Keratinocyte (primary cell): ENCODE measurements around the gene RBP2. TPM values are rescaled to one million over a fixed set of nuclear protein-coding genes. Genes with fewer than 3 reads are reported as not detected.

Experiments used
- DNase-seq: peaks from one replicate; pipeline ENCODE4 v3.0.0-alpha.2; 2011; ENCODE audit warnings: low read depth, missing footprints, low spot score
- FAIRE-seq: peaks from 2 replicates; lab custom pipeline; 2011; peaks lifted over from hg19 to GRCh38; lab: Jason Lieb, UNC
- H2AFZ ChIP-seq: 2 replicates; pipeline ENCODE4 v1.6.0; 2012; ENCODE audit warnings: low read length, control low read depth, inconsistent platforms; ENCODE audit not compliant: control insufficient read depth
- H3K27ac ChIP-seq: 2 replicates; pipeline ENCODE4 v1.5.1; 2011; ENCODE audit warnings: low read length; ENCODE audit not compliant: control insufficient read depth, insufficient read depth
- H3K27me3 ChIP-seq: 3 replicates; pipeline ENCODE4 v1.6.0; 2011; ENCODE audit warnings: low read length; ENCODE audit not compliant: control insufficient read depth, insufficient read depth; ENCODE audit errors: extremely low read depth
- H3K36me3 ChIP-seq, 2 experiments: 2 replicates in 1 of 2; 3 replicates in 1 of 2; pipeline ENCODE4 v1.5.1; 2011; ENCODE audit warnings: low read length in 2 of 2, mild to moderate bottlenecking in 1 of 2; ENCODE audit not compliant: control insufficient read depth in 2 of 2, insufficient read depth in 2 of 2; ENCODE audit errors: extremely low read depth in 1 of 2
- H3K4me1 ChIP-seq: 3 replicates; pipeline ENCODE4 v1.5.1; 2011; ENCODE audit warnings: low read length; ENCODE audit not compliant: control insufficient read depth, insufficient read depth; ENCODE audit errors: extremely low read depth
- H3K4me2 ChIP-seq: 3 replicates; pipeline ENCODE4 v1.6.0; 2011; ENCODE audit warnings: low read depth, low read length; ENCODE audit not compliant: control insufficient read depth, insufficient read depth; ENCODE audit errors: extremely low read depth
- H3K4me3 ChIP-seq, 3 experiments: fragments of 200-600 bp in 1 of 3; sonication (generic) in 1 of 3; 2 replicates in 2 of 3; 3 replicates in 1 of 3; pipeline ENCODE4 v1.5.1; 2011 to 2016; ENCODE audit warnings: low read length in 3 of 3, mild to moderate bottlenecking in 3 of 3, control low read depth in 2 of 3, inconsistent platforms in 1 of 3, low read depth in 1 of 3, mixed read lengths in 1 of 3, mixed run types in 1 of 3, moderate library complexity in 1 of 3; ENCODE audit not compliant: control insufficient read depth in 2 of 3, insufficient read depth in 2 of 3; ENCODE audit errors: extremely low read depth in 1 of 3
- H3K79me2 ChIP-seq: 2 replicates; pipeline ENCODE4 v1.6.0; 2012; ENCODE audit warnings: low read length; ENCODE audit not compliant: control insufficient read depth, insufficient read depth
- H3K9ac ChIP-seq: 3 replicates; pipeline ENCODE4 v1.6.0; 2011; ENCODE audit warnings: low read length; ENCODE audit not compliant: control insufficient read depth, insufficient read depth; ENCODE audit errors: extremely low read depth
- H3K9me1 ChIP-seq: 3 replicates; pipeline ENCODE4 v1.6.0; 2011; ENCODE audit warnings: low read length; ENCODE audit not compliant: control insufficient read depth, insufficient read depth; ENCODE audit errors: extremely low read depth
- H3K9me3 ChIP-seq: 2 replicates; pipeline ENCODE4 v1.5.1; 2012; ENCODE audit warnings: low read depth, low read length; ENCODE audit not compliant: control insufficient read depth
- H4K20me1 ChIP-seq: 3 replicates; pipeline ENCODE4 v1.6.0; 2011; ENCODE audit warnings: low read length; ENCODE audit not compliant: control insufficient read depth, insufficient read depth; ENCODE audit errors: extremely low read depth
- CTCF ChIP-seq, 3 experiments: IDR thresholded peaks in 1 of 3; conservative IDR thresholded peaks in 1 of 3; optimal IDR thresholded peaks in 1 of 3; 2 replicates in 2 of 3; 3 replicates in 1 of 3; pipeline versions ENCODE3 to v1.5.1; 2011; ENCODE audit warnings: low read length in 3 of 3, mild to moderate bottlenecking in 3 of 3, moderate library complexity in 2 of 3, control low read depth in 1 of 3, inconsistent platforms in 1 of 3; ENCODE audit not compliant: insufficient read depth in 2 of 3; ENCODE audit errors: extremely low read depth in 1 of 3
- EZH2 ChIP-seq: IDR thresholded peaks from one replicate; pipeline ENCODE4 v1.6.1; 2012; ENCODE audit warnings: inconsistent platforms, mild to moderate bottlenecking, low read length, moderate library complexity
- dilution Hi-C: fragments of 300-500 bp; cut with MboI; formaldehyde crosslinking; loops from one replicate; pipeline ENCODE4 v1.7.0; 2020; ENCODE audit warnings: low sequenced_read_pairs; ENCODE audit not compliant: extremely low pct_ligation_motif_present
- polyA minus RNA-seq, 3 experiments: library from RNA; depleted of rRNA, polyadenylated mRNA; stranded (reverse); fragments of >200 nt; gene quantifications; 1 replicate in 1 of 3; 2 replicates in 1 of 3; 3 replicates in 1 of 3; pipeline ENCODE4 v1.2.3, GENCODE V29; 2011
- polyA plus RNA-seq, 5 experiments: library from polyadenylated mRNA; depleted of rRNA in 3 of 5; stranded (reverse) in 3 of 5; stranded (forward) in 1 of 5; unstranded in 1 of 5; fragments of >200 nt; gene quantifications; 1 replicate in 1 of 5; 2 replicates in 3 of 5; 3 replicates in 1 of 5; pipeline versions ENCODE4 v1.2.1 to v1.2.3, GENCODE V29; 2011 to 2012; ENCODE audit warnings: missing spikeins in 2 of 5, low read depth in 1 of 5, low replicate concordance in 1 of 5

Gene RBP2
- polyA plus RNA-seq (not detected in 3 replicates), polyA minus RNA-seq (not detected in 3 replicates)
- polyA plus RNA-seq (2011; ENCODE audit: low read depth) = not detected
- polyA plus RNA-seq (2011; cell fraction: cytosol; rRNA removed) = not detected in 2 replicates
- polyA plus RNA-seq (2011; cell fraction: nucleus; rRNA removed) = not detected in 2 replicates
- polyA plus RNA-seq (2012; ENCODE audit: low replicate concordance) = not detected in 2 replicates
- not detected for polyA minus RNA-seq (2011; cell fraction: cytosol; rRNA and poly(A)+ RNA removed)
- not detected in 2 replicates for polyA minus RNA-seq (2011; cell fraction: nucleus; rRNA and poly(A)+ RNA removed)

DNA sequence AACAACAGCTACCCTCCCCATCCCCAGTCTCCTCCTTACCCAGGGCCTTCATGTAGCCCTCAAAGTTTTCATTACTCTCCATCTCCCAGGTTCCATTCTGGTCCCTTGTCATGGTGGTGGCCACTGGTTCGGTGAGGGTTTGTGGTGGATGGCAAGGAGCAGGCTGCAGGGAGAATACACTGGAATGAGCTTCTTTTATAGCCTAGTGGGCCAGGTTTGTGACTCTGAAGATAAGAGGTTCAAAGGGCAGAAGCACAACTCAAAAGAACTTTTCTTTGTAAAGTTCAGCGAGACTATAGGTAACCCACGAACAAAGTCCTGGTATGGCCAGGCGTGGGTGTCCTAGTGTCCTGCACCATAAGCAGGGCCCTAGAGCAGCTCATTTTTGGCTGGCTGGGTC is at the start of gene RBP2:
Gene RBP2 (minus strand): TSS at position 169 of the 400 bp plus-strand sequence. CDS start 57 bp downstream, at position 112.
- H3K9me1 ChIP-seq = no peaks in the 10 kb centered on the region
- no peaks in the 10 kb centered on the region for H3K9me3 ChIP-seq
- no peaks in the 10 kb centered on the region for H4K20me1 ChIP-seq
- TF ChIP-seq EZH2 = no peak
- TF ChIP-seq CTCF (optimal IDR thresholded peaks at IDR 0.05 in 1 of 3, IDR thresholded peaks at IDR 0.05 in 1 of 3, conservative IDR thresholded peaks at IDR 0.05 in 1 of 3; ENCODE audit: extremely low read depth in 1 of 3, insufficient read depth in 2 of 3, low read length in 3 of 3) = no peak
- H3K27ac ChIP-seq = no peak within 1 kb of the TSS
- H3K4me1 ChIP-seq = no peaks in the 10 kb centered on the region
- no peaks in the 10 kb centered on the region for H3K79me2 ChIP-seq
- FAIRE-seq (no peak), DNase-seq (no peak)
- no peak within 1 kb of the TSS for H2AFZ ChIP-seq
- H3K4me3 ChIP-seq = no peak within 1 kb of the TSS
- dilution Hi-C loops = no loop called here
- no peak within 1 kb of the TSS for H3K4me2 ChIP-seq
- H3K9ac ChIP-seq = no peak within 1 kb of the TSS
- H3K27me3 ChIP-seq = no peaks in the 10 kb centered on the region
- H3K36me3 ChIP-seq = no peaks in the 10 kb centered on the region

- H2AFZ ChIP-seq = no peak overlapping the region
- no peak for FAIRE-seq
- dilution Hi-C loops = no loop called here
These were observed 48.7 kb upstream of the RBP2 start for GRCh38 chr3:139524841-139525636.

More at GRCh38 chr3:139524841-139525636, 48.7 kb upstream of the RBP2 start:
- Histone ChIP-seq H3K27ac (no peak overlapping the region), H3K4me3 (no peak overlapping the region), H4K20me1 (no peaks in the 10 kb centered on the region), H3K4me1 (peaks cover 2% of the 10 kb centered on the region), H3K79me2 (no peaks in the 10 kb centered on the region), H3K27me3 (no peaks in the 10 kb centered on the region), H3K9ac (no peak overlapping the region), H3K4me2 (no peak overlapping the region), H3K9me1 (no peaks in the 10 kb centered on the region), H3K36me3 (no peaks in the 10 kb centered on the region), H3K9me3 (no peaks in the 10 kb centered on the region)
- TF ChIP-seq EZH2 (no peak), CTCF (optimal IDR thresholded peaks at IDR 0.05 in 1 of 3, IDR thresholded peaks at IDR 0.05 in 1 of 3, conservative IDR thresholded peaks at IDR 0.05 in 1 of 3; ENCODE audit: extremely low read depth in 1 of 3, insufficient read depth in 2 of 3, low read length in 3 of 3) (no peak)
- DNase-seq = no peak
